ENCODE results near the gene DOCK4. TPM values are rescaled to one million over a fixed set of nuclear protein-coding genes. Genes with fewer than 3 reads are reported as not detected.

Gene DOCK4
- total RNA-seq, 1 experiment from 2014 or later = 7.7 TPM

- DNase-seq (ENCODE audit: low read depth) = no peak
These were observed 8.7 kb upstream of the DOCK4 start for GRCh38 chr7:112214883-112215282.

GRCh38 chr7:112214268-112214667 is 8.1 kb upstream of the DOCK4 start:
- DNase-seq (ENCODE audit: low read depth) = no peak

GRCh38 chr7:112213735-112214134 is 7.5 kb upstream of the DOCK4 start:
- no peak for DNase-seq (ENCODE audit: low read depth)

GRCh38 chr7:112212571-112212970 is 6.4 kb upstream of the DOCK4 start:
- DNase-seq (ENCODE audit: low read depth) = no peak

GRCh38 chr7:112211348-112211907 is 5.2 kb upstream of the DOCK4 start:
- DNase-seq (ENCODE audit: low read depth) = no peak

- DNase-seq (ENCODE audit: low read depth) = no peak
These were observed 1.6 kb upstream of the DOCK4 start for GRCh38 chr7:112207765-112208164.

- peak; percentile 33 for DNase-seq (ENCODE audit: low read depth)
These were observed 893 bp upstream of the DOCK4 start for GRCh38 chr7:112206991-112207592.

GRCh38 chr7:112205343-112206237 is 609 bp downstream of the DOCK4 start:
- peak; percentile 65 for DNase-seq (ENCODE audit: low read depth)

- peak; percentile 54 for DNase-seq (ENCODE audit: low read depth)
These were observed 1.5 kb downstream of the DOCK4 start for GRCh38 chr7:112204499-112205342.

- no peak for DNase-seq (ENCODE audit: low read depth)
These were observed 2.8 kb downstream of the DOCK4 start for GRCh38 chr7:112203365-112203739.

GRCh38 chr7:112202816-112203215 is 3.4 kb downstream of the DOCK4 start:
- DNase-seq (ENCODE audit: low read depth) = no peak

GRCh38 chr7:112201839-112202238 is 4.4 kb downstream of the DOCK4 start:
- DNase-seq (ENCODE audit: low read depth) = no peak

- peak; percentile 43 for DNase-seq (ENCODE audit: low read depth)
These were observed 4.8 kb downstream of the DOCK4 start for GRCh38 chr7:112201411-112201810.

GRCh38 chr7:112199672-112200071 is 6.5 kb downstream of the DOCK4 start:
- no peak for DNase-seq (ENCODE audit: low read depth)

- peak; percentile 51 for DNase-seq (ENCODE audit: low read depth)
These were observed 7.1 kb downstream of the DOCK4 start for GRCh38 chr7:112199035-112199655.

GRCh38 chr7:112197322-112197721 is 8.9 kb downstream of the DOCK4 start:
- no peak for DNase-seq (ENCODE audit: low read depth)

- DNase-seq (ENCODE audit: low read depth) = no peak
These were observed 10.5 kb downstream of the DOCK4 start for GRCh38 chr7:112195717-112196116.

GRCh38 chr7:112193915-112194502 is 12.2 kb downstream of the DOCK4 start:
- no peak for DNase-seq (ENCODE audit: low read depth)

- DNase-seq (ENCODE audit: low read depth) = peak; percentile 87
These were observed 13.7 kb downstream of the DOCK4 start for GRCh38 chr7:112192236-112193154.

- no peak for DNase-seq (ENCODE audit: low read depth)
These were observed 16.1 kb downstream of the DOCK4 start for GRCh38 chr7:112190120-112190519.
